Measurements from ENCODE around the gene IGSF9.

- no peak for TF ChIP-seq ZFP37 (CRISPR knock-in tag; IDR thresholded peaks at IDR 0.05; ENCODE audit: borderline replicate concordance)
- no peak for TF ChIP-seq HCFC1 (IDR thresholded peaks at IDR 0.05; ENCODE audit: low read depth, low read length)
- TF ChIP-seq ZNF431 (CRISPR knock-in tag; IDR thresholded peaks at IDR 0.05; ENCODE audit: borderline replicate concordance, low read depth): no peak
- no peak for TF ChIP-seq EP300 (IDR thresholded peaks at IDR 0.05; ENCODE audit: low read depth in 2 of 2, low read length in 2 of 2)
- TF ChIP-seq EP300 (CRISPR knock-in tag; IDR thresholded peaks at IDR 0.05; ENCODE audit: borderline replicate concordance): no peak
- TF ChIP-seq ZNF607 (CRISPR knock-in tag; IDR thresholded peaks at IDR 0.05; ENCODE audit: borderline replicate concordance): no peak
Observed at GRCh38 chr1:159917533-159918351, 27.7 kb downstream of the IGSF9 start.
